Spleen (tissue), 7 donors: ENCODE results near the gene LYRM1.

ENCODE experiments used
- CTCF ChIP-seq, 11 experiments: fragments of 200-600 bp in 7 of 11; fragments of 450-650 bp in 4 of 11; sonication (generic) in 4 of 11; IDR thresholded peaks in 8 of 11; conservative IDR thresholded peaks in 3 of 11; 1 replicate in 7 of 11; 2 replicates in 4 of 11; pipeline versions ENCODE4 v1.4.0 to v1.8.0; 2016 to 2021; ENCODE audit warnings: antibody characterized with exemption in 11 of 11, inconsistent platforms in 4 of 11, mild to moderate bottlenecking in 1 of 11
- POLR2A ChIP-seq, 3 donors: fragments of 450-650 bp; IDR thresholded peaks; one replicate each; pipeline ENCODE4 v1.5.1; 2017; ENCODE audit warnings: antibody characterized with exemption in 3 of 3, mild to moderate bottlenecking in 1 of 3
- POLR2AphosphoS5 ChIP-seq, 3 donors: sonication (generic); formaldehyde crosslinking; IDR thresholded peaks; one replicate each; pipeline ENCODE4 v1.5.1; 2017; ENCODE audit warnings: antibody characterized with exemption in 3 of 3
- donor health status: DM: no; HTN: no; CAD: no; lungs with moderate emphysema.
- donor health status: DM: no; HTN: no; CAD: no.
- donor health status: DM: no; HTN: no; CAD: no.

- no peak for TF ChIP-seq CTCF (IDR thresholded peaks at IDR 0.05 in 8 of 11, conservative IDR thresholded peaks at IDR 0.05 in 3 of 11)
- TF ChIP-seq POLR2A (IDR thresholded peaks at IDR 0.05), result no peak
- no peak for TF ChIP-seq POLR2AphosphoS5 (IDR thresholded peaks at IDR 0.05)
These were observed 3.4 kb downstream of the LYRM1 start for GRCh38 chr16:20903899-20904506.
